Natural killer cell (primary cell): ENCODE results near the gene IRX6. TPM values are rescaled to one million over a fixed set of nuclear protein-coding genes. Genes with fewer than 3 reads are reported as not detected.

Experiments
- ATAC-seq, 3 donors: fragments of 150-1000 bp in 2 of 3; fragments of 200-7000 bp in 1 of 3; cut with Tn5 transposase; 1 replicate in 1 of 3; 2 replicates in 2 of 3; pipeline ENCODE4 v1.10.0; 2021; ENCODE audit warnings: mild to moderate bottlenecking in 2 of 3, moderate library complexity in 2 of 3
- DNase-seq, 2 donors: peaks; one replicate each; pipeline versions ENCODE4 v3.0.0 to v3.0.0-alpha.2; 2013 to 2021; ENCODE audit warnings: mixed read lengths in 1 of 2
- H3K27ac ChIP-seq: one replicate; pipeline ENCODE4 v1.5.1; 2013; ENCODE audit warnings: mild to moderate bottlenecking, low read length
- H3K27me3 ChIP-seq: one replicate; pipeline ENCODE4 v1.6.1; 2013; ENCODE audit warnings: low read length; ENCODE audit not compliant: control insufficient read depth, insufficient read depth
- H3K36me3 ChIP-seq: one replicate; pipeline ENCODE4 v1.6.1; 2013; ENCODE audit warnings: low read length; ENCODE audit not compliant: control insufficient read depth, insufficient read depth
- H3K4me1 ChIP-seq: one replicate; pipeline ENCODE4 v1.6.1; 2013; ENCODE audit warnings: low read length; ENCODE audit not compliant: control insufficient read depth, insufficient read depth
- H3K4me3 ChIP-seq: one replicate; pipeline ENCODE4 v1.5.1; 2013; ENCODE audit warnings: low read length
- H3K9me3 ChIP-seq: one replicate; pipeline ENCODE4 v1.6.1; 2013; ENCODE audit warnings: low read length; ENCODE audit not compliant: control insufficient read depth, insufficient read depth
- H3K27ac Mint-ChIP-seq, 2 donors: one replicate each; pipeline ENCODE4 v1.8.0; 2022; ENCODE audit warnings: mild to moderate bottlenecking in 2 of 2, mixed read lengths in 2 of 2, moderate library complexity in 1 of 2
- H3K27me3 Mint-ChIP-seq, 2 donors: one replicate each; pipeline ENCODE4 v1.8.0; 2022; ENCODE audit warnings: low read depth in 2 of 2, mixed read lengths in 2 of 2
- H3K36me3 Mint-ChIP-seq: one replicate; pipeline ENCODE4 v1.8.0; 2022; ENCODE audit warnings: mixed read lengths
- H3K4me1 Mint-ChIP-seq, 2 donors: one replicate each; pipeline ENCODE4 v1.8.0; 2022; ENCODE audit warnings: mixed read lengths in 2 of 2
- H3K4me3 Mint-ChIP-seq: one replicate; pipeline ENCODE4 v1.8.0; 2022; ENCODE audit warnings: mild to moderate bottlenecking, moderate library complexity, mixed read lengths
- H3K9me3 Mint-ChIP-seq, 2 donors: one replicate each; pipeline ENCODE4 v1.8.0; 2022; ENCODE audit warnings: mixed read lengths in 2 of 2
- CTCF ChIP-seq: fragments of 200-600 bp; IDR thresholded peaks from one replicate; pipeline ENCODE4 v1.8.0; 2022; ENCODE audit warnings: antibody characterized with exemption
- WGBS: methylation state at CpG from one replicate; pipeline ENCODE4 v1.1.7; 2013; ENCODE audit warnings: missing lambda C conversion rate; ENCODE audit not compliant: insufficient coverage; 5-methylcytosine and 5-hydroxymethylcytosine counted together
- intact Hi-C: fragments of 100-400 bp; cut with micrococcal nuclease; formaldehyde crosslinking; loops from one replicate; pipeline ENCODE4 v1.14.2; 2022
- total RNA-seq, 4 donors: library from RNA; stranded (reverse); fragments of 120-200 nt in 1 of 4; gene quantifications; one replicate each; pipeline versions ENCODE4 v1.2.3 to v1.2.4, GENCODE V29; 2013 to 2022

IRX6 gene
- total RNA-seq, 3 donors from 2014 or later (not counting 1 experiment from before 2014, with no cell fraction given) = not detected

- H3K27me3 ChIP-seq = peaks cover 26% of the 10 kb centered on the region
- Mint-ChIP-seq H3K9me3 (no peaks in the 10 kb centered on the region), H3K4me3 (no peak overlapping the region), H3K27ac (no peak overlapping the region), H3K4me1 (peaks cover 0 to 14% of the 10 kb centered on the region in 2 donors), H3K27me3 (peaks cover 36 to 50% of the 10 kb centered on the region in 2 donors), H3K36me3 (no peaks in the 10 kb centered on the region)
- WGBS = 30% methylated on average over 18 of the region's 21 CpGs
- intact Hi-C loops = no loop called here
- H3K4me1 ChIP-seq = no peaks in the 10 kb centered on the region
- no peak overlapping the region for H3K27ac ChIP-seq
- no peak for TF ChIP-seq CTCF
- H3K36me3 ChIP-seq = no peaks in the 10 kb centered on the region
- H3K9me3 ChIP-seq = no peaks in the 10 kb centered on the region
- ATAC-seq = no peak
- no peak overlapping the region for H3K4me3 ChIP-seq
- DNase-seq = no peak
Observed at GRCh38 chr16:55326261-55327092, 2.5 kb downstream of the IRX6 start.

DNA sequence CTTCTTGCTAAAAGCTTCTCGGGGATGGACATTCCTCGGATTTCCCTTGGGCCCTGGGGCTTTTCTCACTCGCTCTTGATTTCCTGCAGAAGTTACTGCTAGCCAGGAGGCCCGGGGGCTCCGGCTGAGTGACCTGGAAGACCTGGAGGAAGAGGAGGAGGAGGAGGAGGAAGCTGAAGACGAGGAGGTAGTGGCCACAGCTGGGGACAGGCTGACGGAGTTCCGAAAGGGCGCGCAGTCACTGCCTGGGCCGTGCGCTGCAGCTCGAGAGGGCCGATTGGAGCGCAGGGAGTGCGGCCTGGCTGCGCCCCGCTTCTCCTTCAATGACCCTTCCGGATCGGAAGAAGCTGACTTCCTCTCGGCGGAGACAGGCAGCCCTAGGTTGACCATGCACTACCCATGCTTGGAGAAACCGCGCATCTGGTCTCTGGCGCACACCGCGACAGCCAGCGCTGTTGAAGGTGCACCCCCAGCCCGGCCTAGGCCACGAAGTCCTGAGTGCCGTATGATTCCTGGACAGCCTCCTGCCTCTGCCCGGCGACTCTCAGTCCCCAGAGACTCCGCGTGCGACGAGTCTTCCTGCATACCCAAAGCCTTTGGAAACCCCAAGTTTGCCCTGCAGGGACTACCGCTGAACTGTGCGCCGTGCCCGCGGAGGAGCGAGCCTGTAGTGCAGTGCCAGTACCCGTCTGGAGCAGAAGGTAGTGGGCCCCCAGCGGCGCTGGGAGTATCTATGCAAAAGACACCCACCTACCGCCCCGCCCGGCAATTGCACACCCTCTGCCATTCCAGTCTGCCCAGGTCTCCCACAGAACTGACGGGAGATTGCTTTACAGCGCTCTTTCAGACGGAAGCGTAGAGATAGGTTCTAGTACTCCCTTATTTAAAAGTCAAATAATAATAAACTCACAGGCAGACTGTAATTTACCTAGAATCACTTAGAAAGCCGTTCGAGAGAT lies 4.9 kb downstream of the IRX6 start:
- Histone ChIP-seq H3K27ac (no peak overlapping the region), H3K4me3 (no peak overlapping the region), H3K36me3 (no peaks in the 10 kb centered on the region), H3K27me3 (peaks cover 29% of the 10 kb centered on the region), H3K4me1 (no peaks in the 10 kb centered on the region), H3K9me3 (no peaks in the 10 kb centered on the region)
- Mint-ChIP-seq H3K27me3 (peaks cover 46 to 56% of the 10 kb centered on the region in 2 donors), H3K4me3 (no peak overlapping the region), H3K36me3 (no peaks in the 10 kb centered on the region), H3K27ac (no peak overlapping the region), H3K9me3 (no peaks in the 10 kb centered on the region), H3K4me1 (peaks cover 0 to 14% of the 10 kb centered on the region in 2 donors)
- DNase-seq (no peak), ATAC-seq (no peak)
- intact Hi-C loops = no loop called here
- 12% methylated on average over 55 of the region's 55 CpGs for WGBS
- no peak for TF ChIP-seq CTCF

- intact Hi-C loops = no loop called here
- Mint-ChIP-seq H3K27me3 (peaks cover 49 to 61% of the 10 kb centered on the region in 2 donors), H3K4me3 (no peak overlapping the region), H3K36me3 (no peaks in the 10 kb centered on the region), H3K4me1 (peaks cover 0 to 14% of the 10 kb centered on the region in 2 donors), H3K27ac (no peak overlapping the region), H3K9me3 (no peaks in the 10 kb centered on the region)
- ATAC-seq (no peak), DNase-seq (no peak)
- Histone ChIP-seq H3K4me3 (no peak overlapping the region), H3K4me1 (no peaks in the 10 kb centered on the region), H3K27me3 (peaks cover 29% of the 10 kb centered on the region), H3K9me3 (no peaks in the 10 kb centered on the region), H3K36me3 (no peaks in the 10 kb centered on the region), H3K27ac (no peak overlapping the region)
- 36% methylated on average over 8 of the region's 8 CpGs for WGBS
- no peak for TF ChIP-seq CTCF
Observed at GRCh38 chr16:55329791-55330428, 5.9 kb downstream of the IRX6 start.
